GM23338 (cell line): ENCODE results near the gene CLDN10.

Experiments
- CREB1 ChIP-seq: fragments of 250-450 bp; sonication (Bioruptor Pico); IDR thresholded peaks from 2 replicates; pipeline ENCODE4 v1.5.0; 2020; ENCODE audit warnings: low read depth, mild to moderate bottlenecking, moderate library complexity
- CTCF ChIP-seq, 2 experiments: fragments of 200-600 bp in 1 of 2; sonication (generic) in 1 of 2; conservative IDR thresholded peaks; 2 replicates each; pipeline versions ENCODE4 v1.5.1 to v1.6.1; 2016 to 2017; ENCODE audit warnings: antibody characterized with exemption in 2 of 2, low read depth in 2 of 2, mild to moderate bottlenecking in 2 of 2, moderate library complexity in 1 of 2
- ETS1 ChIP-seq: IDR thresholded peaks from 2 replicates; pipeline ENCODE4 v1.6.1; 2016; ENCODE audit warnings: antibody characterized with exemption
- EZH2 ChIP-seq: fragments of 200-600 bp; sonication (generic); IDR thresholded peaks from one replicate; pipeline ENCODE4 v1.8.0; 2017; ENCODE audit warnings: antibody characterized with exemption, mild to moderate bottlenecking, low read depth; ENCODE audit not compliant: unreplicated experiment
- EZH2phosphoT487 ChIP-seq: fragments of 200-600 bp; sonication (generic); IDR thresholded peaks from one replicate; pipeline ENCODE4 v1.8.1; 2018; ENCODE audit warnings: antibody characterized with exemption; ENCODE audit not compliant: unreplicated experiment
- POLR2AphosphoS5 ChIP-seq: IDR thresholded peaks from 2 replicates; pipeline ENCODE4 v1.6.1; 2016; ENCODE audit warnings: antibody characterized with exemption, low read depth
- REST ChIP-seq: IDR thresholded peaks from one replicate; pipeline ENCODE4 v1.6.1; 2018; ENCODE audit warnings: antibody characterized with exemption; ENCODE audit not compliant: unreplicated experiment
- ZNF462 ChIP-seq: fragments of 250-450 bp; sonication (Bioruptor Pico); IDR thresholded peaks from 2 replicates; pipeline ENCODE4 v1.5.0; 2020; ENCODE audit warnings: mild to moderate bottlenecking, moderate library complexity

- TF ChIP-seq CTCF (conservative IDR thresholded peaks at IDR 0.05; ENCODE audit: low read depth in 2 of 2) (no peak), ZNF462 (no peak), ETS1 (no peak), POLR2AphosphoS5 (no peak), REST (no peak), EZH2 (no peak), EZH2phosphoT487 (no peak), CREB1 (CRISPR knock-in tag) (no peak)
Observed at GRCh38 chr13:95509521-95510310, 42.8 kb upstream of the CLDN10 start.
